Lung (tissue), 12 donors: ENCODE results near the gene PDHX. TPM values are rescaled to one million over a fixed set of nuclear protein-coding genes. Genes with fewer than 3 reads are reported as not detected.
"Not testable (repeated sequence)": the region's sequence is repeated elsewhere in the genome, so short reads cannot be mapped to it uniquely, and the experiment has no call there.

Experiments used
- ATAC-seq: fragments of 200-7000 bp; cut with Tn5 transposase; one replicate; pipeline ENCODE4 v1.9.1; 2020; ENCODE audit warnings: moderate number of reproducible peaks; ENCODE audit not compliant: insufficient read depth, low FRiP score
- DNase-seq, 3 donors: peaks; one replicate each; pipeline ENCODE4 v3.0.0-alpha.2; 2013 to 2017
- H3K27ac ChIP-seq, 2 donors: one replicate each; pipeline ENCODE4 v1.5.1; 2013; ENCODE audit warnings: mild to moderate bottlenecking in 2 of 2, moderate library complexity in 2 of 2, control low read depth in 1 of 2, inconsistent platforms in 1 of 2, low read depth in 1 of 2, low read length in 1 of 2
- H3K27me3 ChIP-seq, 3 donors: one replicate each; pipeline ENCODE4 v1.5.1; 2013; ENCODE audit warnings: low read length in 2 of 3; ENCODE audit not compliant: control insufficient read depth in 3 of 3, insufficient read depth in 3 of 3
- H3K36me3 ChIP-seq, 4 donors: one replicate each; pipeline ENCODE4 v1.5.1; 2013; ENCODE audit warnings: low read length in 4 of 4, mild to moderate bottlenecking in 1 of 4, moderate library complexity in 1 of 4; ENCODE audit not compliant: control insufficient read depth in 4 of 4, insufficient read depth in 4 of 4
- H3K4me1 ChIP-seq, 5 donors: one replicate each; pipeline ENCODE4 v1.5.1; 2013; ENCODE audit warnings: low read length in 5 of 5, mild to moderate bottlenecking in 2 of 5, moderate library complexity in 1 of 5; ENCODE audit not compliant: control insufficient read depth in 5 of 5, insufficient read depth in 5 of 5
- H3K4me3 ChIP-seq: one replicate; pipeline ENCODE4 v1.5.1; 2013; ENCODE audit warnings: mild to moderate bottlenecking, control low read depth, moderate library complexity
- H3K9ac ChIP-seq, 2 donors: one replicate each; pipeline ENCODE4 v1.5.1; 2013; ENCODE audit warnings: low read length in 2 of 2, control low read depth in 1 of 2; ENCODE audit not compliant: insufficient read depth in 1 of 2
- H3K9me3 ChIP-seq, 4 donors: one replicate each; pipeline ENCODE4 v1.5.1; 2013; ENCODE audit warnings: low read length in 3 of 4, mild to moderate bottlenecking in 1 of 4, moderate library complexity in 1 of 4; ENCODE audit not compliant: control insufficient read depth in 4 of 4, insufficient read depth in 3 of 4
- WGBS, 2 donors: extraction: QIAGEN DNeasy Blood & Tissue Kit; methylation state at CpG; one replicate each; pipeline ENCODE4 v1.1.7; 2013; 5-methylcytosine and 5-hydroxymethylcytosine counted together
- polyA plus RNA-seq, 2 donors: library from polyadenylated mRNA; stranded (reverse); fragments of 200-250 nt; gene quantifications; one replicate each; pipeline ENCODE4 v1.2.1, GENCODE V29; 2013
- total RNA-seq, 2 donors: library from RNA; depleted of rRNA in 1 of 2; stranded (reverse); fragments of >200 nt in 1 of 2; gene quantifications; one replicate each; pipeline ENCODE4 v1.2.1, GENCODE V29; 2014 to 2021
- TF ChIP-seq, protein P1 (sequence below): IDR thresholded peaks from 2 replicates; pipeline ENCODE4 v1.5.1; 2012; ENCODE audit warnings: mild to moderate bottlenecking; ENCODE audit errors: control extremely low read depth, extremely low read depth
- donor health status: control.
- donor health status: control.
- donor health status: Bipolar disorder and iron deficiency.
- donor health status: healthy.
- donor health status: DM: yes; HTN: yes; CAD: no.

The PDHX gene
- total and polyA plus RNA-seq, 4 donors = 18.5 to 37.5 (median 23.8) TPM

DNA sequence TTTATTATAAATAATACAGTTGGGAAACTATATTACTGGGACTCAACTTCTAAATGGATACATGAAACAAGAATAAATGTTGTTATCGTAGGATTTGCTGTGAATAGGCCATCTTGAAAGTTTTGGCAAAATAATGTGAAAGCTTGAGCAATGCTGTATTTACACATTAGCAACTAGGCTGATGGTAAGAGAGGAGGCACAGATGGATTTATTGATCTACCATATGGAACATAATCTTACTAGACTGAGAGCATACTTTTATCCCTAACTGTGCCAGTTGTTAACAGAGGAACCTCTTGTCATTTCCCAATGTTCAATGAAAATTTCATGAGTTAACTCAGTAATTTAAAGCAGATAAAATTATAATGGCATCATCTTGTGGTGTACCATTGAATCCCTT lies 23.0 kb upstream of the PDHX start:
- Histone ChIP-seq H3K36me3 (peaks cover 0 to 10% (median 4%) of the 10 kb centered on the region in 4 donors), H3K9me3 (peaks cover 0 to 4% (median 0%) of the 10 kb centered on the region in 4 donors), H3K9ac (no peak overlapping the region), H3K4me1 (no peaks in the 10 kb centered on the region), H3K4me3 (no peak overlapping the region), H3K27ac (no peak overlapping the region), H3K27me3 (no peaks in the 10 kb centered on the region)
- no peak for ATAC-seq
- WGBS, 2 donors = 88 to 98% methylated on average over 1 of the region's 1 CpG
- TF ChIP-seq, protein P1, sequence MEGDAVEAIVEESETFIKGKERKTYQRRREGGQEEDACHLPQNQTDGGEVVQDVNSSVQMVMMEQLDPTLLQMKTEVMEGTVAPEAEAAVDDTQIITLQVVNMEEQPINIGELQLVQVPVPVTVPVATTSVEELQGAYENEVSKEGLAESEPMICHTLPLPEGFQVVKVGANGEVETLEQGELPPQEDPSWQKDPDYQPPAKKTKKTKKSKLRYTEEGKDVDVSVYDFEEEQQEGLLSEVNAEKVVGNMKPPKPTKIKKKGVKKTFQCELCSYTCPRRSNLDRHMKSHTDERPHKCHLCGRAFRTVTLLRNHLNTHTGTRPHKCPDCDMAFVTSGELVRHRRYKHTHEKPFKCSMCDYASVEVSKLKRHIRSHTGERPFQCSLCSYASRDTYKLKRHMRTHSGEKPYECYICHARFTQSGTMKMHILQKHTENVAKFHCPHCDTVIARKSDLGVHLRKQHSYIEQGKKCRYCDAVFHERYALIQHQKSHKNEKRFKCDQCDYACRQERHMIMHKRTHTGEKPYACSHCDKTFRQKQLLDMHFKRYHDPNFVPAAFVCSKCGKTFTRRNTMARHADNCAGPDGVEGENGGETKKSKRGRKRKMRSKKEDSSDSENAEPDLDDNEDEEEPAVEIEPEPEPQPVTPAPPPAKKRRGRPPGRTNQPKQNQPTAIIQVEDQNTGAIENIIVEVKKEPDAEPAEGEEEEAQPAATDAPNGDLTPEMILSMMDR = no peak
- DNase-seq = peak in 2 of 3 donors; percentile 18 to 34

DNA sequence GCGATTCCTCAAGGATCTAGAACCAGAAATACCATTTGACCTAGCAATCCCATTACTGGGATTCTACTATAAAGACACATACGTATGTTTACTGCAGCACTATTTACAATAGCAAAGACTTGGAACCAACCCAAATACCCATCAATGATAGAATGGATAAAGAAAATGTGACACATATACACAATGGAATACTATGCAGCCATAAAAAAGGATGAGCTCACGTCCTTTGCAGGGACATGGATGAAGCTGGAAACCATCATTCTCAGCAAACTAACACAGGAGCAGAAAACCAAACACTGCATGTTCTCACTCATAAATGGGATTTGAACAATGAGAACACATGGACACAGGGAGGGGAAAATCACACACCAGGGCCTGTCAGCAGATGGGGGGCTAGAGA lies 20.2 kb upstream of the PDHX start:
- not testable (repeated sequence) for H3K4me1 ChIP-seq, H3K9ac ChIP-seq, ATAC-seq, H3K27ac ChIP-seq, H3K36me3 ChIP-seq, H3K4me3 ChIP-seq, H3K27me3 ChIP-seq, DNase-seq
- whole genome bisulfite sequencing, 2 donors = 94 to 98% methylated on average over 3 of the region's 3 CpGs
- H3K9me3 ChIP-seq = peaks cover 0 to 16% (median 11%) of the 10 kb centered on the region in 4 donors

GRCh38 chr11:34897171-34897870 lies 19.1 kb upstream of the PDHX start:
- Histone ChIP-seq H3K4me3 (no peak overlapping the region), H3K9me3 (peaks cover 0 to 19% (median 11%) of the 10 kb centered on the region in 4 donors), H3K36me3 (peaks cover 0 to 13% (median 3%) of the 10 kb centered on the region in 4 donors), H3K27me3 (no peaks in the 10 kb centered on the region), H3K4me1 (no peaks in the 10 kb centered on the region), H3K27ac (no peak overlapping the region), H3K9ac (no peak overlapping the region)
- ATAC-seq (no peak), DNase-seq (no peak)
- WGBS, 2 donors = 94 to 96% methylated on average over 3 of the region's 3 CpGs
- TF ChIP-seq, protein P1 = no peak

DNA sequence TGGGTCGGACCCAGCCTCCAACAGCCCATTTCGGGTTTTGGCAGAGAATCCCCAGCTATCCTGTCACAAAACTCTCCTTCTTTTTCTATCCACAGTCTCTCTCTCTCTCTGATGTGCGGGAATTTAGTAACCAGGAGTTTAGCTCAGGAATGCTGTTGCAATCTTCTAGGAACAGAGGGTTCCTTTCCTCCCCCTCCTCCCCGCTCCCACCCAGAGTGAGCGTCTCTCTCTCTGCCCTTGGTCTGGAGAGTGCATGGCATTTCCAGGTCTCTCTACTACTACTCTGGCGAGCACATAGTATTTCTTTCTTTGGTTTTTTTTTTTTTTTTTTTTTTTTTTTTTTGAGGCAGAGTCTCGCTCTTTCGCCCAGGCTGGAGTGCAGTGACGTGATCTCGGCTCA lies 17.9 kb upstream of the PDHX start:
- no peak overlapping the region for H3K27ac ChIP-seq
- DNase-seq = no peak
- H3K27me3 ChIP-seq = no peaks in the 10 kb centered on the region
- H3K9me3 ChIP-seq = peaks cover 0 to 25% (median 11%) of the 10 kb centered on the region in 4 donors
- no peak overlapping the region for H3K9ac ChIP-seq
- TF ChIP-seq, protein P1 = no peak
- no peak for ATAC-seq
- H3K4me1 ChIP-seq = no peaks in the 10 kb centered on the region
- peaks cover 0 to 21% (median 6%) of the 10 kb centered on the region in 4 donors for H3K36me3 ChIP-seq
- no peak overlapping the region for H3K4me3 ChIP-seq
- 96 to 97% methylated on average over 6 to 10 of the region's 10 CpGs for WGBS, 2 donors
